Measurements from ENCODE around the gene ELK3. TPM values are rescaled to one million over a fixed set of nuclear protein-coding genes. Genes with fewer than 3 reads are reported as not detected.
A peak's percentile ranks its signal among the peaks of the same experiment; 100 is the strongest.

ELK3 gene
- total RNA-seq, 2 donors from 2014 or later: 17.1 to 18.1 TPM

DNA sequence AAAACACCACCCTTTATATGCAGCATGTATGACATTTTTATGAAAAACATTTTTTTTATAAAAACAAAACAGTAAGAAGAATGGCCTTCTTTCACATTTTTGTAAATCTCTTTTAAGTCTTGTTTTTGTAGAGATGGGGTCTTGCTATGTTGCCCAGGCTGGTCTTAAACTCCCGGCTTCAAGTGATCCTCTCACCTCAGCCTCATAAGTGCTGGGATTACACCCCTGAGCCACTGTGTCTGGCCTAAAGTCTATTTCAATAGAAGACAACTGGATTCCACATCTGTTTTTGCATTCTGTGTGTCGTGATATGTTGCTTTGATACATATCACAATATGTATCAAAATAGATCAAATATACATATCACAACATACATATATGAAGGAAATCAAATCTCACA, 98.9 kb downstream of the ELK3 start:
- Histone ChIP-seq H3K36me3 (ENCODE audit: control insufficient read depth, insufficient read depth, low read length) (peaks cover 68% of the 10 kb centered on the region), H3K27ac (ENCODE audit: low read depth, low read length) (no peak overlapping the region), H3K27me3 (ENCODE audit: control insufficient read depth, insufficient read depth, low read length, poor library complexity, severe bottlenecking) (no peaks in the 10 kb centered on the region), H3K4me1 (ENCODE audit: control insufficient read depth, insufficient read depth, low read length) (no peaks in the 10 kb centered on the region), H3K4me3 (ENCODE audit: low read length) (no peak overlapping the region), H3K9me3 (ENCODE audit: control insufficient read depth, low read length) (no peaks in the 10 kb centered on the region), H3K9ac (ENCODE audit: extremely low read depth, low read length, poor library complexity, severe bottlenecking) (no peak overlapping the region)
- no peaks in the 10 kb centered on the region for H3K9me3 Mint-ChIP-seq
- TF ChIP-seq, protein P1, sequence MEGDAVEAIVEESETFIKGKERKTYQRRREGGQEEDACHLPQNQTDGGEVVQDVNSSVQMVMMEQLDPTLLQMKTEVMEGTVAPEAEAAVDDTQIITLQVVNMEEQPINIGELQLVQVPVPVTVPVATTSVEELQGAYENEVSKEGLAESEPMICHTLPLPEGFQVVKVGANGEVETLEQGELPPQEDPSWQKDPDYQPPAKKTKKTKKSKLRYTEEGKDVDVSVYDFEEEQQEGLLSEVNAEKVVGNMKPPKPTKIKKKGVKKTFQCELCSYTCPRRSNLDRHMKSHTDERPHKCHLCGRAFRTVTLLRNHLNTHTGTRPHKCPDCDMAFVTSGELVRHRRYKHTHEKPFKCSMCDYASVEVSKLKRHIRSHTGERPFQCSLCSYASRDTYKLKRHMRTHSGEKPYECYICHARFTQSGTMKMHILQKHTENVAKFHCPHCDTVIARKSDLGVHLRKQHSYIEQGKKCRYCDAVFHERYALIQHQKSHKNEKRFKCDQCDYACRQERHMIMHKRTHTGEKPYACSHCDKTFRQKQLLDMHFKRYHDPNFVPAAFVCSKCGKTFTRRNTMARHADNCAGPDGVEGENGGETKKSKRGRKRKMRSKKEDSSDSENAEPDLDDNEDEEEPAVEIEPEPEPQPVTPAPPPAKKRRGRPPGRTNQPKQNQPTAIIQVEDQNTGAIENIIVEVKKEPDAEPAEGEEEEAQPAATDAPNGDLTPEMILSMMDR (conservative IDR thresholded peaks at IDR 0.05): no peak
- no peak for DNase-seq
- H3K27me3 Mint-ChIP-seq (ENCODE audit: insufficient read depth): no peaks in the 10 kb centered on the region
- H3K27ac Mint-ChIP-seq: no peak overlapping the region
- peaks cover 37% of the 10 kb centered on the region for H3K36me3 Mint-ChIP-seq (ENCODE audit: low read depth)
- H3K4me1 Mint-ChIP-seq: no peaks in the 10 kb centered on the region
- no peak overlapping the region for H3K4me3 Mint-ChIP-seq
- WGBS, 2 experiments (ENCODE audit: insufficient coverage in 1 of 2, insufficient read length in 1 of 2): 100% methylated on average over 1 to 2 of the region's 2 CpGs

DNA sequence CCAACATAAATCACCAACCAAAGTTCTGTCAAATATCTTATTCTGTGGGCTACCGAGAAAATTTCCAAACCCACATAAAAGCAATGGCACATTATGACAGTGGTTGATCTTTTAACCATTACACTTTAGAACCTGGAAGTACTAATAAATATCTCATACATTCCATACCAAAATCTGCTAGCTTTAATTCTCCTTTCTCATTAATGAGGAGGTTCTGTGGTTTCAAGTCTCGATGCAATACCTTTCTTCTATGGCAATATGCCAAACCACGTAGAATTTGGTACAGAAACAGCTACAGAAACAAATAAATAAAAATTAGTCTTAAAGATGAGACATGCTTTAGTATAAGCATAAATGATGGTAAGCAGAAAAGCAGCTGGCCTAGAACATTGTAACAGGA, 100.7 kb downstream of the ELK3 start:
- Mint-ChIP-seq H3K9me3 (no peaks in the 10 kb centered on the region), H3K36me3 (ENCODE audit: low read depth) (peaks cover 36% of the 10 kb centered on the region), H3K27me3 (ENCODE audit: insufficient read depth) (no peaks in the 10 kb centered on the region), H3K4me1 (no peaks in the 10 kb centered on the region), H3K27ac (no peak overlapping the region), H3K4me3 (no peak overlapping the region)
- no peak overlapping the region for H3K4me3 ChIP-seq (ENCODE audit: low read length)
- 98 to 100% methylated on average over 2 to 3 of the region's 3 CpGs for WGBS, 2 experiments (ENCODE audit: insufficient coverage in 1 of 2, insufficient read length in 1 of 2)
- no peaks in the 10 kb centered on the region for H3K9me3 ChIP-seq (ENCODE audit: control insufficient read depth, low read length)
- no peak overlapping the region for H3K27ac ChIP-seq (ENCODE audit: low read depth, low read length)
- H3K36me3 ChIP-seq (ENCODE audit: control insufficient read depth, insufficient read depth, low read length): peaks cover 64% of the 10 kb centered on the region
- no peak for DNase-seq
- H3K9ac ChIP-seq (ENCODE audit: extremely low read depth, low read length, poor library complexity, severe bottlenecking): no peak overlapping the region
- TF ChIP-seq, protein P1 (conservative IDR thresholded peaks at IDR 0.05): no peak
- no peaks in the 10 kb centered on the region for H3K27me3 ChIP-seq (ENCODE audit: control insufficient read depth, insufficient read depth, low read length, poor library complexity, severe bottlenecking)
- no peaks in the 10 kb centered on the region for H3K4me1 ChIP-seq (ENCODE audit: control insufficient read depth, insufficient read depth, low read length)

GRCh38 chr12:96295532-96296160, 101.5 kb downstream of the ELK3 start:
- Mint-ChIP-seq H3K27ac (peak overlapping the region; percentile 26), H3K36me3 (ENCODE audit: low read depth) (peaks cover 39% of the 10 kb centered on the region), H3K9me3 (no peaks in the 10 kb centered on the region), H3K4me3 (no peak overlapping the region), H3K4me1 (no peaks in the 10 kb centered on the region), H3K27me3 (ENCODE audit: insufficient read depth) (no peaks in the 10 kb centered on the region)
- no peak overlapping the region for H3K9ac ChIP-seq (ENCODE audit: extremely low read depth, low read length, poor library complexity, severe bottlenecking)
- WGBS, 2 experiments (ENCODE audit: insufficient coverage in 1 of 2, insufficient read length in 1 of 2): 95 to 100% methylated on average over 4 to 6 of the region's 6 CpGs
- no peak overlapping the region for H3K4me3 ChIP-seq (ENCODE audit: low read length)
- H3K27me3 ChIP-seq (ENCODE audit: control insufficient read depth, insufficient read depth, low read length, poor library complexity, severe bottlenecking): no peaks in the 10 kb centered on the region
- H3K27ac ChIP-seq (ENCODE audit: low read depth, low read length): no peak overlapping the region
- TF ChIP-seq, protein P1 (conservative IDR thresholded peaks at IDR 0.05): no peak
- H3K4me1 ChIP-seq (ENCODE audit: control insufficient read depth, insufficient read depth, low read length): no peaks in the 10 kb centered on the region
- H3K9me3 ChIP-seq (ENCODE audit: control insufficient read depth, low read length): no peaks in the 10 kb centered on the region
- DNase-seq: no peak
- H3K36me3 ChIP-seq (ENCODE audit: control insufficient read depth, insufficient read depth, low read length): peaks cover 68% of the 10 kb centered on the region

All from endodermal cell (in vitro differentiated cells).